Measurements from ENCODE around the gene ROR1.

GRCh38 chr1:63799820-63800219 lies 26.0 kb downstream of the ROR1 start:
- TF ChIP-seq POLR2AphosphoS5 (IDR thresholded peaks at IDR 0.05; ENCODE audit: borderline replicate concordance, low read depth, low read length) (no peak), EZH2 (IDR thresholded peaks at IDR 0.05) (no peak)

Measured in SK-N-MC (cell line).